Measurements from ENCODE around the gene BTN3A1. TPM values are rescaled to one million over a fixed set of nuclear protein-coding genes. Genes with fewer than 3 reads are reported as not detected.
A peak's percentile ranks its signal among the peaks of the same experiment; 100 is the strongest.
"Not testable (repeated sequence)": the region's sequence is repeated elsewhere in the genome, so short reads cannot be mapped to it uniquely, and the experiment has no call there.

The BTN3A1 gene
- total and polyA plus RNA-seq, 2 experiments from 2014 or later = 1.9 to 3.5 TPM

DNA sequence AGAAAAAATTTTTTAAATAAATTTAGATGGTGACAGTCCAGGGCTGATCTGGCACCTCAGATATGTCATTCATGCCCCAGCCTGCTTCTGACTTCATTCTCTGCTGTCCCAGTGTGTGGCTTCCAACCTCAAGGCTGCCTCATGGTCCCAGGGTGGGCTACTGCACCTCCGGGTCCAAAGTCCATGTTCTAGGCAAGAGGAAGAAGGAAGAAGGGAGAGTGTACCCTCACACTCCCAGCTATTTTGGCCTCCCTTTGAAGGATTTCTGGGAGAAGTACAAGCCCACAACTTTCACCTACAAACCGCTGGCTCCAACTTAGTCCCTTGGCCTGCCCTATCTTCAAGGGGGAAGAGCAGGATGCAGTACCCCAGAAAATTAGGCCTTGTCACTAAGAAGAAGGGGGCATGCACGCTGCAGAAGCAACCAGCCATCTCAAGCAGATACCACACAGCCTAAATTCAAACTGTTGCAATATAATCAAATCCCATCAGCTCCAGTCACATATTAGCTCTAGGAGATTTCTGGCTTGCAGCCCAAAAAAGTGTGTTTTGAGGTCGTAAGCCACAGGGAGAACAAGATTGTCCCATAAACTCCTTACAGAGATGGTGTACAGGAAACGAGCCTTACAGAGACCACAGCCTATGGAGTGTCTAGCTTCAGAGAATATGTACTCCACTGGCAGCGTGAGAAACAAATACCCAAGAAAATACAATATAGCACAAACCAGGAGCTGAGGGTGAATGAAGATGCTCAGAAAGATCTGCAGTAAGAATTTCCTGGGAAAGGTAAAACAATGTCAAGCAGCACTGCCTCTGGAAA is 38.0 kb upstream of the BTN3A1 start:
- H3K36me3 ChIP-seq = no peaks in the 10 kb centered on the region
- H3K27ac ChIP-seq = no peak overlapping the region
- no peaks in the 10 kb centered on the region for H3K4me1 ChIP-seq (ENCODE audit: low read depth)
- peak in 1 of 2 donors; percentile 30 for DNase-seq (ENCODE audit: low read depth in 1 of 2, low spot score in 1 of 2)
- no peaks in the 10 kb centered on the region for H3K9me3 ChIP-seq (ENCODE audit: low read depth)
- TF ChIP-seq, protein P1, sequence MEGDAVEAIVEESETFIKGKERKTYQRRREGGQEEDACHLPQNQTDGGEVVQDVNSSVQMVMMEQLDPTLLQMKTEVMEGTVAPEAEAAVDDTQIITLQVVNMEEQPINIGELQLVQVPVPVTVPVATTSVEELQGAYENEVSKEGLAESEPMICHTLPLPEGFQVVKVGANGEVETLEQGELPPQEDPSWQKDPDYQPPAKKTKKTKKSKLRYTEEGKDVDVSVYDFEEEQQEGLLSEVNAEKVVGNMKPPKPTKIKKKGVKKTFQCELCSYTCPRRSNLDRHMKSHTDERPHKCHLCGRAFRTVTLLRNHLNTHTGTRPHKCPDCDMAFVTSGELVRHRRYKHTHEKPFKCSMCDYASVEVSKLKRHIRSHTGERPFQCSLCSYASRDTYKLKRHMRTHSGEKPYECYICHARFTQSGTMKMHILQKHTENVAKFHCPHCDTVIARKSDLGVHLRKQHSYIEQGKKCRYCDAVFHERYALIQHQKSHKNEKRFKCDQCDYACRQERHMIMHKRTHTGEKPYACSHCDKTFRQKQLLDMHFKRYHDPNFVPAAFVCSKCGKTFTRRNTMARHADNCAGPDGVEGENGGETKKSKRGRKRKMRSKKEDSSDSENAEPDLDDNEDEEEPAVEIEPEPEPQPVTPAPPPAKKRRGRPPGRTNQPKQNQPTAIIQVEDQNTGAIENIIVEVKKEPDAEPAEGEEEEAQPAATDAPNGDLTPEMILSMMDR (IDR thresholded peaks at IDR 0.05; ENCODE audit: low read depth, low read length) = no peak
- no peak overlapping the region for H3K4me3 ChIP-seq
- no peaks in the 10 kb centered on the region for H3K27me3 ChIP-seq

DNA sequence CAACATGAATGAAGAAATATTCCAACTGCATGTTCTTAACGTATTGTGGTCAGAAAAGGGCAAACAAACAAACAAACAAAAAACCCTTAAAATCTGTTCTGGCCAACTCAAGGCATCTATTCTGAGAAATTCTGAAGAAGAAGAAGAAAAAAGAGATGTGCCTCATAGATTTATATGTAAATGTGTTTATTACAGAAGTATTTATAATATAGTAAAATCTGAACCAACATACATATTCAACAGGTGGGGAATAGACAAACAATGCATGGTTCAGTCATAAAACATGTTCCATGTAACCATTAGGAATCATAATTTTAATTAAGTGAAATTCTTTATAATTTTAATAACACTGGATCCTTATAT is 36.5 kb upstream of the BTN3A1 start:
- no peak overlapping the region for H3K27ac ChIP-seq
- DNase-seq (ENCODE audit: low read depth in 1 of 2, low spot score in 1 of 2) = no peak
- TF ChIP-seq, protein P1 (IDR thresholded peaks at IDR 0.05; ENCODE audit: low read depth, low read length) = no peak
- no peaks in the 10 kb centered on the region for H3K36me3 ChIP-seq
- H3K4me1 ChIP-seq (ENCODE audit: low read depth) = no peaks in the 10 kb centered on the region
- peak overlapping the region; percentile 56 for H3K4me3 ChIP-seq
- no peaks in the 10 kb centered on the region for H3K27me3 ChIP-seq
- no peaks in the 10 kb centered on the region for H3K9me3 ChIP-seq (ENCODE audit: low read depth)

DNA sequence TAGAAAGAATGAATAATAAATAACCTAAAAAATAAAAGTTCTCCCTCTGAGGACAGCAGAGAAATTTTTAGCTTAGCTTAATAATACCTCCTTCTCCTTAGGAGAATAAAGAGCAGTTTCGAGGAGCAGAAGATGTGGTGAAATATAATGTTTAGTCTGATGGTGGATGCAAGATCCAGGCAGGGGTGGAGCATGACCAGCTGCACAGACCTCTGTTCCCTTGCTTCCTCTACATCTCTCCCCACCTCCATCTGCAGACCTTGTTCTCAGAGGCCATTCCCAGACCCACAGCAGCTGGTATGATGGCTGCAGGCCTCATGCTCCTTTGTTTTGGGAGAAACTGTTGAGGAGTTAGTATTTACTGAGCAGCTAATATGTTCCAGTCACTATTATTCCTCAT is 35.6 kb upstream of the BTN3A1 start:
- H3K9me3 ChIP-seq (ENCODE audit: low read depth) = no peaks in the 10 kb centered on the region
- H3K4me3 ChIP-seq = no peak overlapping the region
- H3K27ac ChIP-seq = no peak overlapping the region
- TF ChIP-seq, protein P1 (IDR thresholded peaks at IDR 0.05; ENCODE audit: low read depth, low read length) = no peak
- H3K36me3 ChIP-seq = no peaks in the 10 kb centered on the region
- H3K27me3 ChIP-seq = no peaks in the 10 kb centered on the region
- no peaks in the 10 kb centered on the region for H3K4me1 ChIP-seq (ENCODE audit: low read depth)
- peak in 1 of 2 donors; percentile 29 for DNase-seq (ENCODE audit: low read depth in 1 of 2, low spot score in 1 of 2)

DNA sequence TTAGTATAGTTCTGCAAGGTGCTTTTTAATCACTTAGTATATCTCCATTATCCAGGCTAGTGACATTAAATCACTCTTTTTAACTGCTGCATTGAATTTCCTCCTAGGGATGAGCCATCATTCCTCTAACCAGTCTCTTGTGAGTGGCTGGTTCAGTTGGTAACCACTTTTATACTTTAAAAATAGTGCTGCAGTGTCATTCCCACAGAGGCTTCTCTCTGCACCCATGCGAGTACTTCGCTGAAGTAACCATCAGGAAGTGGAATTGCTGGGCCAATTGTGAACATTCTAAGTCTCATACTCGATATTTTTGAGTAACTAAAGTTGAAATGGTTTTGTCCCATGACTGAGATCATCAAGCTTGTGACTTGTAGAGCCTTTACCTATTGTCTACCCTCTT is 35.0 kb upstream of the BTN3A1 start:
- H3K4me3 ChIP-seq = no peak overlapping the region
- no peak overlapping the region for H3K27ac ChIP-seq
- TF ChIP-seq, protein P1 (IDR thresholded peaks at IDR 0.05; ENCODE audit: low read depth, low read length) = no peak
- no peak for DNase-seq (ENCODE audit: low read depth in 1 of 2, low spot score in 1 of 2)
- no peaks in the 10 kb centered on the region for H3K27me3 ChIP-seq
- H3K4me1 ChIP-seq (ENCODE audit: low read depth) = no peaks in the 10 kb centered on the region
- no peaks in the 10 kb centered on the region for H3K9me3 ChIP-seq (ENCODE audit: low read depth)
- no peaks in the 10 kb centered on the region for H3K36me3 ChIP-seq

DNA sequence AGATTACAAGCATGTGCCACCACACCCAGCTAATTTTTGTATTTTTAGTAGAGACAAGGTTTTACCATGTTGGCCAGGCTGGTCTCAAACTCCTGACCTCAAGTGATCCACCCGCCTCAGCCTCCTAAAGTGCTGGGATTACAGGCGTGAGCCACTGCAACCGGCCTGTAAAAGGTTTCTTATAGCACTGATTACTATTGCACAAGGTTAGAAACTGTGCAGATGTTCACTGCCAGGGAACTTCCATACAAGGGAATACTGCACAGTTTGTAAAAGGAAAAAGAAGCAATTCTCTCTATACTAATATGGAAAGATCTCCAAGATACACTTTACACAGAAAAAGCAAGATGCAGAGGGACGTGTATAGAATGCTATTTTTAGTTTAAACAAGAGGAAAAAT is 30.3 kb upstream of the BTN3A1 start:
- H3K27me3 ChIP-seq; H3K4me1 ChIP-seq (ENCODE audit: low read depth); H3K9me3 ChIP-seq (ENCODE audit: low read depth); DNase-seq (ENCODE audit: low read depth in 1 of 2, low spot score in 1 of 2); H3K4me3 ChIP-seq; H3K27ac ChIP-seq; H3K36me3 ChIP-seq: not testable (repeated sequence)

DNA sequence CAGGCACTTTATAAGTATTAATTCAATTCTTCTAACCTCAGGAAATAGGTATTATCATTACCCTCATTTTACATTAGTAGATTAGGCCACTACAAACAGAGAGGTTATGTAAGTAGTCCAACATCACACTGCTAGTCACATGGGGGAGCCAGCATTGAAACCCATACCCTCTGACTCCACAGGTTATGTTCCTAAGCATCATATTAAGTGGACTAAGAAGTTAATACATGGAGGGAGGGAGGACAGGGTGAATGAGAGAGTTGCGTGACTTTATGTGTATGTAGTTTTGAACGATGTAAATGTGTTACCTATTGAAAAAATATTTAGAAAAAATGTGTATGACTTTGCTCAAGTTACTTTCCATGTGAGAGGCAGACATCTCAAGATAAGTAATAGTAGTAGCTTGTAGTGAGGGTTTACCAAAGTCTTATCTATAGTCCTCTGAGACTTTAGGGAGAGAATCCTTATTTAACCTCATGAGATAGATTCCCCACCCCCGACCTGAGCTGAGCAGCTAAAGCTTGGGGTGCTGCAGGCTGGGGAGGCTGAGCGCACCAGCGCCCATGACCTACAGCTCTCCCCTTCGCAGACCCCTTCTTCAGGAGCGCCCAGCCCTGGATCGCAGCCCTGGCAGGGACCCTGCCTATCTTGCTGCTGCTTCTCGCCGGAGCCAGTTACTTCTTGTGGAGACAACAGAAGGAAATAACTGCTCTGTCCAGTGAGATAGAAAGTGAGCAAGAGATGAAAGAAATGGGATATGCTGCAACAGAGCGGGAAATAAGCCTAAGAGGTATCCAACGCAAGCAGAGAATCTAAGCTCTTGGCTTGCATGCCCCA is 29.5 kb upstream of the BTN3A1 start:
- no peak for DNase-seq (ENCODE audit: low read depth in 1 of 2, low spot score in 1 of 2)
- H3K9me3 ChIP-seq (ENCODE audit: low read depth) = no peaks in the 10 kb centered on the region
- TF ChIP-seq, protein P1 (IDR thresholded peaks at IDR 0.05; ENCODE audit: low read depth, low read length) = no peak
- H3K4me3 ChIP-seq = no peak overlapping the region
- H3K36me3 ChIP-seq = no peaks in the 10 kb centered on the region
- H3K27ac ChIP-seq = no peak overlapping the region
- no peaks in the 10 kb centered on the region for H3K4me1 ChIP-seq (ENCODE audit: low read depth)
- H3K27me3 ChIP-seq = no peaks in the 10 kb centered on the region

Data from cardiac muscle cell (in vitro differentiated cells and primary cell).